B cell (primary cell): ENCODE measurements around the gene ENSA. TPM values are rescaled to one million over a fixed set of nuclear protein-coding genes. Genes with fewer than 3 reads are reported as not detected.

Experiments used
- ATAC-seq: fragments of 200-7000 bp; cut with Tn5 transposase; one replicate; pipeline ENCODE4 v1.10.0; 2021; ENCODE audit warnings: low read depth, mild to moderate bottlenecking, moderate number of reproducible peaks, moderate library complexity
- CTCF ChIA-PET: fragments of 350-600 bp; sonication (Branson Sonifier 250); formaldehyde crosslinking; loops from one replicate; lab custom pipeline; 2021; ENCODE audit warnings: antibody characterized with exemption, inconsistent platforms; lab: Charles Lee
- POLR2A ChIA-PET: fragments of 350-600 bp; sonication (Branson Sonifier 250); formaldehyde crosslinking; loops from one replicate; lab custom pipeline; 2021; ENCODE audit warnings: antibody characterized with exemption; lab: Charles Lee
- DNase-seq: peaks from one replicate; pipeline ENCODE4 v3.0.0; 2013
- H2AFZ ChIP-seq: 2 replicates; pipeline ENCODE4 v1.6.1; 2012; ENCODE audit warnings: mild to moderate bottlenecking, low read depth, low read length; ENCODE audit not compliant: insufficient read depth, poor library complexity, severe bottlenecking
- H3K27ac ChIP-seq, 2 donors: 1 replicate in 1 of 2; 2 replicates in 1 of 2; pipeline ENCODE4 v1.5.1; 2012 to 2013; ENCODE audit warnings: low read length in 2 of 2, mild to moderate bottlenecking in 2 of 2, moderate library complexity in 1 of 2
- H3K27me3 ChIP-seq, 4 experiments: fragments of 200-600 bp in 1 of 4; sonication (generic) in 1 of 4; replicated peaks in 1 of 4; 1 replicate in 2 of 4; 2 replicates in 2 of 4; pipeline versions ENCODE4 v1.6.1 to v1.7.0; 2013 to 2016; ENCODE audit warnings: low read length in 3 of 4, mild to moderate bottlenecking in 2 of 4, mixed read lengths in 1 of 4, moderate library complexity in 1 of 4; ENCODE audit not compliant: insufficient read depth in 4 of 4, control insufficient read depth in 3 of 4; ENCODE audit errors: control extremely low read depth in 1 of 4
- H3K36me3 ChIP-seq, 2 experiments: replicated peaks in 1 of 2; 1 replicate in 1 of 2; 2 replicates in 1 of 2; pipeline versions ENCODE4 v1.6.1 to v1.7.1; 2013; ENCODE audit warnings: low read length in 1 of 2; ENCODE audit not compliant: insufficient read depth in 2 of 2, control insufficient read depth in 1 of 2; ENCODE audit errors: control extremely low read depth in 1 of 2, extremely low read depth in 1 of 2
- H3K4me1 ChIP-seq, 2 donors: fragments of 200-600 bp in 1 of 2; sonication (generic) in 1 of 2; 1 replicate in 1 of 2; 2 replicates in 1 of 2; pipeline versions ENCODE4 v1.5.1 to v1.6.1; 2013 to 2017; ENCODE audit warnings: low read length in 2 of 2; ENCODE audit not compliant: control insufficient read depth in 2 of 2, insufficient read depth in 2 of 2
- H3K4me2 ChIP-seq: replicated peaks from 2 replicates; pipeline ENCODE3; 2012; ENCODE audit warnings: mild to moderate bottlenecking, low read depth, low read length; ENCODE audit not compliant: poor library complexity, severe bottlenecking
- H3K4me3 ChIP-seq, 5 experiments: fragments of 200-600 bp in 1 of 5; sonication (generic) in 1 of 5; 1 replicate in 3 of 5; 2 replicates in 2 of 5; pipeline versions ENCODE4 v1.5.1 to v1.7.0; 2011 to 2016; ENCODE audit warnings: low read length in 4 of 5, mild to moderate bottlenecking in 4 of 5, low read depth in 2 of 5, control low read depth in 1 of 5, moderate library complexity in 1 of 5; ENCODE audit not compliant: insufficient read depth in 1 of 5; ENCODE audit errors: control extremely low read depth in 1 of 5, extremely low read depth in 1 of 5
- H3K79me2 ChIP-seq: fragments of 200-600 bp; sonication (generic); one replicate; pipeline ENCODE4 v1.6.0; 2016; ENCODE audit warnings: low read length; ENCODE audit not compliant: control insufficient read depth, insufficient read depth
- H3K9ac ChIP-seq: fragments of 200-600 bp; sonication (generic); 2 replicates; pipeline ENCODE4 v1.6.1; 2017; ENCODE audit warnings: mild to moderate bottlenecking, low read length, moderate library complexity
- H3K9me3 ChIP-seq, 3 donors: one replicate each; pipeline versions ENCODE4 v1.6.1 to v1.7.1; 2013; ENCODE audit warnings: low read length in 2 of 3; ENCODE audit not compliant: control insufficient read depth in 2 of 3, insufficient read depth in 1 of 3; ENCODE audit errors: control extremely low read depth in 1 of 3
- H4K20me1 ChIP-seq: 2 replicates; pipeline ENCODE4 v1.6.0; 2012; ENCODE audit warnings: mild to moderate bottlenecking, low read length; ENCODE audit not compliant: insufficient read depth, control insufficient read depth, poor library complexity, severe bottlenecking
- H3K27ac Mint-ChIP-seq: one replicate; pipeline ENCODE4 v1.8.0; 2021; ENCODE audit warnings: mixed read lengths
- H3K27me3 Mint-ChIP-seq: one replicate; pipeline ENCODE4 v1.8.0; 2021; ENCODE audit warnings: mixed read lengths
- H3K4me1 Mint-ChIP-seq: one replicate; pipeline ENCODE4 v1.8.0; 2021; ENCODE audit warnings: mixed read lengths
- H3K4me3 Mint-ChIP-seq: one replicate; pipeline ENCODE4 v1.8.0; 2021; ENCODE audit warnings: mixed read lengths
- H3K9me3 Mint-ChIP-seq: one replicate; pipeline ENCODE4 v1.8.0; 2022; ENCODE audit warnings: mixed read lengths; ENCODE audit not compliant: insufficient read depth
- CTCF ChIP-seq: fragments of 200-600 bp; IDR thresholded peaks from one replicate; pipeline ENCODE4 v1.8.0; 2022; ENCODE audit warnings: antibody characterized with exemption, mild to moderate bottlenecking
- EZH2 ChIP-seq: IDR thresholded peaks from 2 replicates; pipeline ENCODE4 v1.6.1; 2012; ENCODE audit warnings: borderline replicate concordance, low read depth, mild to moderate bottlenecking, moderate library complexity, low read length; ENCODE audit not compliant: insufficient read depth, poor library complexity, severe bottlenecking
- WGBS: methylation state at CpG from one replicate; pipeline ENCODE4 v1.1.5; 2013; ENCODE audit warnings: missing lambda C conversion rate; ENCODE audit not compliant: insufficient coverage; 5-methylcytosine and 5-hydroxymethylcytosine counted together
- intact Hi-C: fragments of 100-400 bp; cut with micrococcal nuclease; formaldehyde crosslinking; loops from one replicate; pipeline ENCODE4 v1.10.0; 2022
- polyA plus RNA-seq: library from polyadenylated mRNA; depleted of rRNA; stranded (reverse); fragments of >200 nt; gene quantifications from 2 replicates; pipeline ENCODE4 v1.2.3, GENCODE V29; 2012
- total RNA-seq, 2 donors: library from RNA; stranded (reverse); fragments of 120-200 nt in 1 of 2; gene quantifications; 1 replicate in 1 of 2; 2 replicates in 1 of 2; pipeline versions ENCODE4 v1.2.3 to v1.2.4, GENCODE V29; 2013 to 2022

ENSA gene
- total and polyA plus RNA-seq, 2 donors (not counting 1 experiment from before 2014, with no cell fraction given), result 85.5 to 115 TPM

GRCh38 chr1:150578272-150579109 lies 50.9 kb downstream of the ENSA start:
- H3K27me3 Mint-ChIP-seq, result no peaks in the 10 kb centered on the region
- peak overlapping the region; percentile 94 for H3K9ac ChIP-seq
- under 1% methylated on average over 49 of the region's 50 CpGs for WGBS
- no peak for TF ChIP-seq EZH2
- TF ChIP-seq CTCF, result no peak
- no peaks in the 10 kb centered on the region for H3K9me3 ChIP-seq
- peaks cover 75% of the 10 kb centered on the region for H3K79me2 ChIP-seq
- H3K4me3 Mint-ChIP-seq, result peak overlapping the region; percentile 99
- ATAC-seq, result no peak
- POLR2A ChIA-PET, result interaction anchor here (0.9 to 11.2 kb wide), 6 partner anchors 8 to 215 kb away, joined by 3 to 371 read pairs (median 11); partner anchors contain the start of genes ENSA, RPRD2 and TARS2
- H2AFZ ChIP-seq, result no peak overlapping the region
- CTCF ChIA-PET, result interaction anchor here (1.7 to 19.2 kb wide), 5 partner anchors 7 to 50 kb away, joined by 7 to 497 read pairs (median 20); partner anchors contain the start of gene ENSA
- peaks cover 57% of the 10 kb centered on the region for H4K20me1 ChIP-seq
- peak overlapping the region; percentile 86 for H3K4me2 ChIP-seq
- peak overlapping the region; percentile 97 for H3K27ac Mint-ChIP-seq
- peaks cover 36 to 44% of the 10 kb centered on the region in 2 donors for H3K4me1 ChIP-seq
- intact Hi-C loops, result loop anchor here (1.0 kb wide), 4 partner anchors 16 to 51 kb away; partner anchors contain the start of gene ENSA
- H3K27me3 ChIP-seq, result no peaks in the 10 kb centered on the region
- peaks cover 56% of the 10 kb centered on the region for H3K4me1 Mint-ChIP-seq
- H3K27ac ChIP-seq, result peak overlapping the region; percentile 86 to 97
- DNase-seq, result peak; percentile 32
- H3K4me3 ChIP-seq, result peak overlapping the region; percentile 76 to 100 (median 98)
- H3K9me3 Mint-ChIP-seq, result no peaks in the 10 kb centered on the region
- H3K36me3 ChIP-seq, result peaks cover 0 to 55% of the 10 kb centered on the region in 2 experiments
